Measurements from ENCODE around the gene ACACA.

The ACACA gene

DNA sequence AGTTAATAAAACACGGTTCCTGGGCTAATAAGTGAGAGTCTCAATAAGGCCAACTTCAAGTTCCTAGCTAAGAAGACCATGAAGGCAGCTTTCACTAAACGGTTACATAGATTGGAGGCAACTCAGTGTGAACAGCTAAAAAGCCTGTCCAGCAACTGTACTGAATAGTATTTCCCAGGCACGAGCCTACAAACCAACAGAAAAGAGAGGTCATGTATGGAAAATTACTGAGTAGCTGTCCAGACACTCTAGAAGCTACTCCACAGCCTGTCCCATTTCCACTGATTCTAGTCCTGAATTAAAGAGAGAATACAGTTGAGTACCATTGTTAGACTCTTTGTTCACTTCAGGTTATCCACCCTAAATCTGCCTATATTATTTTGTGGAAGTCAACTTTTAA is 67.3 kb downstream of the ACACA start:
- no peak for DNase-seq (ENCODE audit: low spot score)
- TF ChIP-seq, protein P1, sequence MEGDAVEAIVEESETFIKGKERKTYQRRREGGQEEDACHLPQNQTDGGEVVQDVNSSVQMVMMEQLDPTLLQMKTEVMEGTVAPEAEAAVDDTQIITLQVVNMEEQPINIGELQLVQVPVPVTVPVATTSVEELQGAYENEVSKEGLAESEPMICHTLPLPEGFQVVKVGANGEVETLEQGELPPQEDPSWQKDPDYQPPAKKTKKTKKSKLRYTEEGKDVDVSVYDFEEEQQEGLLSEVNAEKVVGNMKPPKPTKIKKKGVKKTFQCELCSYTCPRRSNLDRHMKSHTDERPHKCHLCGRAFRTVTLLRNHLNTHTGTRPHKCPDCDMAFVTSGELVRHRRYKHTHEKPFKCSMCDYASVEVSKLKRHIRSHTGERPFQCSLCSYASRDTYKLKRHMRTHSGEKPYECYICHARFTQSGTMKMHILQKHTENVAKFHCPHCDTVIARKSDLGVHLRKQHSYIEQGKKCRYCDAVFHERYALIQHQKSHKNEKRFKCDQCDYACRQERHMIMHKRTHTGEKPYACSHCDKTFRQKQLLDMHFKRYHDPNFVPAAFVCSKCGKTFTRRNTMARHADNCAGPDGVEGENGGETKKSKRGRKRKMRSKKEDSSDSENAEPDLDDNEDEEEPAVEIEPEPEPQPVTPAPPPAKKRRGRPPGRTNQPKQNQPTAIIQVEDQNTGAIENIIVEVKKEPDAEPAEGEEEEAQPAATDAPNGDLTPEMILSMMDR (IDR thresholded peaks at IDR 0.05; ENCODE audit: extremely low read depth, missing control alignments) = no peak

DNA sequence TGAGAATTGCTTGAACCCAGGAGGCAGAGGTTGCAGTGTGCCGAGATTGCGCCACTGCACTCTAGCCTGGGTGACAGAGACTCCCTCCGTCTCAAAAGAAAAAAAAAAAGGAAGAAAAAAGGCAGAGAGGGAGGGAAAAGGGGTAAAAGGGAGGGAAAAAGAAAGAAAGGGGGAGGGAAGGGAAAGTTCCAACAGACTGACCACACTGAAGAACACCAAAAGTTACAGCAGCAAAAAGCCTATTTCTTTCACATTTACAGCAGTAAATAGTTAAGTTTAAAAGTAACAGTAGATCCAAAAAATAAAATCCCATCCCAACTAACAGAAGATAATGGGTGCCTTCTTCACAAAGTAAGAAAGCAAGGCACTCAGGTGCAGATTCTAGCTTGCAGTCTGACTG is 67.8 kb downstream of the ACACA start:
- no peak for DNase-seq (ENCODE audit: low spot score)
- TF ChIP-seq, protein P1 (IDR thresholded peaks at IDR 0.05; ENCODE audit: extremely low read depth, missing control alignments) = no peak

DNA sequence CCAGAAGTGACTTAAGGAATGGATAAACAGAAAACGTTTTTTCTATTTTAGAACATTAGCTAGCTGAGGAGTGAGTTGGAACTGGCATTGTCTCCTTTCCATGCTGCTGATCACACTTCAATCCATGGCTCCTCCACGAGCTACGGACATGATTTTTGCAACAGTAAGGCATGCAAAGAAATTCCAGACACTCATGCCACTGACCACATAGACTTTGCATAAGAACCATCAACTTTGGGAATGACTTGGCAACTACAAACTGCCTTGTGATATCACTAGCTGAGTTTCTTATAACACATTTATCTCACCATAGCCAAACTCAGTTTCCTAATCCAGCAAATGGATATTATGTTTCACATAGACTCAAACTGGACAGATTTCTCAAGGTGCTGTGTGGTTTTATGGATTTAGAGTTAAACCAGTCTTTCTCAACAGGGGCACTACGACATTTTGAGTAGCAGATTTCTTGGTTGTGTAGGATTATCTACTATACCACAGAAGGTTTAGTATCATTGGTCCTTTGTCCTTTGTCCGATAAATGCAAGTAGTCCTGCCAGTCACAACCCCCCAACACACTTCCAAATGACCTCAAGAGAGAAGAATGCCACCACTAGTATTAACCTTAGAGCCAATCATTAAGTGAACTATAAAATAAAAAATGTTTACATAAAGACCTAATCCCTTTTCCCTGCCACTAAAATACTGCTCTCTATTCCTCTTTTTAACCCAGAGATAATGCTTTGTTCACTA is 79.1 kb downstream of the ACACA start:
- TF ChIP-seq, protein P1 (IDR thresholded peaks at IDR 0.05; ENCODE audit: extremely low read depth, missing control alignments) = no peak
- DNase-seq (ENCODE audit: low spot score) = no peak

DNA sequence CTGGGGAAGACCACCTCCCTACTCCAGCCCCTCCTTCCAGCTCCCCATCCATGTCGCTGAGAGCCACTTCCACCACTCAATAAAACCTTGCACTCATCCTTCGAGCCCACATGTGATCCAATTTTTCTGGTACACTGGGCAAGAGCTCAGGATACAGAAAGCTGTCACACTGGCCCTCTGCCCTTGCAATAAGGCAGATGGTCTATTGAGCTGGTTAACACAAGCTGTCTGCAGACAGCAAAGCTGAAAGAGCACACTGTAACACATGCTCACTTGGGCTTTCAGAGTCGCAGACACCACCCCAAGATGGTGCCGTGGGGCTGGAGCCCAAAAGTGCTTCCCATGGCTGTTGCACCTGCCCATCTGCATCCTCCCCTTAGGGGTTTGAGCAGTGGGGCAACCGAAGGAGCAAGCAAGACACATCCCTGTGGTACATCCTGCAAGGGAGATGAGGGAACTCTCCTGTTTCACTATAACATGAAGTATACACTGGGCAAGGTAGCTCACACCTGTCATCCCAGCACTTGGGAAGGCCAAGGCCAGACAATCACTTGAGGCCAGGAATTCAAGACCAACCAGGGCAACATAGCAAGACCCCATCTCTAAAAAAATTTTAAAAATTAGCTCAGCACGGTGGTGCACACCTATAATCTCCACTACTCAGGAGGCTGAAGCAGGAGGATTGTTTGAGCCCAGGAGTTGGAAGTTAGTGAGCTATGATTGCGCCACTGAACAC is 83.6 kb downstream of the ACACA start:
- TF ChIP-seq, protein P1 (IDR thresholded peaks at IDR 0.05; ENCODE audit: extremely low read depth, missing control alignments) = no peak
- no peak for DNase-seq (ENCODE audit: low spot score)

DNA sequence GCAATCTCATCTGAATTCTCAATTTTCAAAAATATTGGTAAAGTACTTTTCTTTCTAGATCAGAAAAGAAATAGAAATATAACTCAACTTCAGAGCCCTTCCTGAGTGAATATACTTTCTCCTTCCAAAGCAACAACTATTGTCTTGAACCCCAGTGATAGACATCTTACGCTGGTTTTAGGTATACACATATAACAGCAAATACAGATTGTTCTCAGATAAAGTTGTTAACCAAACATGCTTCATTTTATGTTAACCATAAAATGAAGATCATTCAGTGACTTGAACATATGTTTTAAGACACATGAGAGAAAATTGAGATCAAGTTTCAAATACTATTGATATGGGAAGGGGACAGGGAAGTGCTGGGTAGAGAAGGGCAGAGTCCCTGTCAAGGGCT is 84.5 kb downstream of the ACACA start:
- TF ChIP-seq, protein P1 (IDR thresholded peaks at IDR 0.05; ENCODE audit: extremely low read depth, missing control alignments) = no peak
- DNase-seq (ENCODE audit: low spot score) = no peak

DNA sequence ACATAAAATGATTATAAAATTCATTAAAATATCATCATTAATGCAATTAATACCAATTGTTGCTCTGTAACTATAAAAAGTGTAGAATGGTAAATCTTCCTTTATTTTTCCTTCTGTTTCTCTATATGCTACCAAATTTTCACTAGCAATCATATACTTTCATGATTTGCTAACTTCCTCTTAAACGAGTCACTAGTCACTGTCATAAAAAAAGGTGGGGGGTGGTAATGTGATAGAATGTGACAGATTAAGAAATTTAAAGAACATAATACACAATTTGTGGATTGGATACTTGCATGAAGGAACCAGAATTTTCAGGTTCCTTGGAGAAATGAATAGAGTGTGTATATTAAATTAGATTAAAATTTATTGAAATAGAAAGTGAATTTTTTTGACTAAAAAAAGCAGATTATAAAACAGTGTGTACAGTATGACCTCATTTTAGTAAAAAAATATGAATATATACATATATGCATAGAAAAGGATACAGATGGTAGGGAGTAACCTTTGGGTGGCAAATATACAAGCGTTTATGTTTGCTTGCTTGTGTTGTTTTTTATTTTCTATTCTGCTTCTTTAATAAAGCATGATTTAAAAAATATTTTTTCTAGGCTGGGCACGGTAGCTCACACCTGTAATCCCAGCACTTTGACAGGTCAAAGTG is 87.6 kb downstream of the ACACA start:
- no peak for DNase-seq (ENCODE audit: low spot score)
- TF ChIP-seq, protein P1 (IDR thresholded peaks at IDR 0.05; ENCODE audit: extremely low read depth, missing control alignments) = no peak

DNA sequence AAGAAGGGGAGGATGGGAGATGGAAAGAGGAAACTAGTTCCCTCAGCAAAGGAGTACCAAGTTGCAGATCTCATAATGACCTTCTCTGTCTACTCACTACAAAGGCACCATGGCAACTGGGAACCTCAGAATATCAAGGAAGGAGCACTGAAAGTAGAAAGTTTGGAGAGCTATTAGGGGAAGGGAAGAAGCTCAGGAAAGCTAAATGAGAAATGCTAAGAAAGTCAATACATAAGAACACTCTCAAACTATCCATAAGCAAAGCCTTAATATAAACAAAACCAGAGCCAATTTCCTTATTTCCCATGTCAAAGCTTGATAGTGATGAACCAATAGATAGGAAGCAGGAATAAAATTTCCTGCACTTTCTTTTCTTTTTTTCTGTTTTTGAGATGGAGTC is 88.8 kb downstream of the ACACA start:
- TF ChIP-seq, protein P1 (IDR thresholded peaks at IDR 0.05; ENCODE audit: extremely low read depth, missing control alignments) = no peak
- no peak for DNase-seq (ENCODE audit: low spot score)

Measured in GM20000 (cell line).